NCI-H2081 treated with DMSO at 0.1 percent for 48 hours (cell line): ENCODE measurements around the gene NUP214.
"Not testable (repeated sequence)": the region's sequence is repeated elsewhere in the genome, so short reads cannot be mapped to it uniquely, and the experiment has no call there.

ENCODE experiments used
- DNase-seq: peaks from one replicate; lab custom pipeline; 2025; lab: John Stamatoyannopoulos, UW

Gene NUP214

GRCh38 chr9:131259916-131260597 is 134.7 kb downstream of the NUP214 start:
- no peak for DNase-seq

- DNase-seq, result no peak
These were observed 135.5 kb downstream of the NUP214 start for GRCh38 chr9:131260751-131261452.

- DNase-seq, result no peak
These were observed 137.1 kb downstream of the NUP214 start for GRCh38 chr9:131262327-131263032.

- not testable (repeated sequence) for DNase-seq
These were observed 137.6 kb downstream of the NUP214 start for GRCh38 chr9:131263033-131263343.

- DNase-seq, result no peak
These were observed 138.3 kb downstream of the NUP214 start for GRCh38 chr9:131263701-131264100.

GRCh38 chr9:131264231-131264630 is 138.8 kb downstream of the NUP214 start:
- DNase-seq, result no peak

- DNase-seq, result no peak
These were observed 141.2 kb downstream of the NUP214 start for GRCh38 chr9:131266266-131267229.

- DNase-seq, result no peak
These were observed 145.0 kb downstream of the NUP214 start for GRCh38 chr9:131270171-131271015.

- not testable (repeated sequence) for DNase-seq
These were observed 145.6 kb downstream of the NUP214 start for GRCh38 chr9:131271016-131271273.

GRCh38 chr9:131271506-131271931 is 146.1 kb downstream of the NUP214 start:
- DNase-seq, result no peak

GRCh38 chr9:131272212-131272611 is 146.8 kb downstream of the NUP214 start:
- no peak for DNase-seq

- no peak for DNase-seq
These were observed 147.9 kb downstream of the NUP214 start for GRCh38 chr9:131273146-131273855.

- DNase-seq, result no peak
These were observed 148.7 kb downstream of the NUP214 start for GRCh38 chr9:131273856-131274673.

- DNase-seq, result no peak
These were observed 149.4 kb downstream of the NUP214 start for GRCh38 chr9:131274674-131275331.

GRCh38 chr9:131275332-131276093 is 150.1 kb downstream of the NUP214 start:
- DNase-seq, result no peak

- no peak for DNase-seq
These were observed 150.9 kb downstream of the NUP214 start, which contains the start of gene FAM78A for GRCh38 chr9:131276094-131276888. Gene FAM78A, minus strand, starts transcription at chr9:131276510. Its CDS starts 331 bp downstream, at chr9:131276179.

- DNase-seq, result no peak
These were observed 151.5 kb downstream of the NUP214 start for GRCh38 chr9:131276891-131277286.
